ENCODE results near the gene CCDC194. TPM values are rescaled to one million over a fixed set of nuclear protein-coding genes. Genes with fewer than 3 reads are reported as not detected.

CCDC194 gene
- not detected in 2 replicates for total RNA-seq (2014; rRNA removed)
- not detected for polyA plus RNA-seq (2012)

GRCh38 chr19:17393914-17394313, at the start of gene CCDC194:
CCDC194 (minus strand) TSS chr19:17394196; CDS start chr19:17394158, 38 bp downstream.
- no peak for DNase-seq (ENCODE audit: low read depth)

- peak; percentile 34 for DNase-seq (ENCODE audit: low read depth)
Observed at GRCh38 chr19:17441241-17442021, 47.4 kb upstream of the CCDC194 start.

- no peak for DNase-seq (ENCODE audit: low read depth)
Observed at GRCh38 chr19:17436874-17437267, 42.9 kb upstream of the CCDC194 start.

- no peak for DNase-seq (ENCODE audit: low read depth)
Observed at GRCh38 chr19:17436094-17436873, 42.3 kb upstream of the CCDC194 start.

- no peak for DNase-seq (ENCODE audit: low read depth)
Observed at GRCh38 chr19:17435218-17435617, 41.2 kb upstream of the CCDC194 start.

- no peak for DNase-seq (ENCODE audit: low read depth)
Observed at GRCh38 chr19:17431417-17431816, 37.4 kb upstream of the CCDC194 start.

- no peak for DNase-seq (ENCODE audit: low read depth)
Observed at GRCh38 chr19:17429641-17430113, 35.7 kb upstream of the CCDC194 start.

GRCh38 chr19:17424743-17425365, 30.9 kb upstream of the CCDC194 start:
- no peak for DNase-seq (ENCODE audit: low read depth)

- no peak for DNase-seq (ENCODE audit: low read depth)
Observed at GRCh38 chr19:17423429-17424208, 29.6 kb upstream of the CCDC194 start.

GRCh38 chr19:17421942-17422341, 27.9 kb upstream of the CCDC194 start:
- no peak for DNase-seq (ENCODE audit: low read depth)

GRCh38 chr19:17420475-17420924, 26.5 kb upstream of the CCDC194 start:
- no peak for DNase-seq (ENCODE audit: low read depth)

- peak; percentile 99 for DNase-seq (ENCODE audit: low read depth)
Observed at GRCh38 chr19:17419621-17420474, 25.9 kb upstream of the CCDC194 start, which contains the start of gene MVB12A. MVB12A (plus strand) TSS chr19:17420047; CDS start chr19:17420136, 89 bp downstream.

- no peak for DNase-seq (ENCODE audit: low read depth)
Observed at GRCh38 chr19:17419154-17419620, 25.2 kb upstream of the CCDC194 start.

- DNase-seq (ENCODE audit: low read depth), result no peak
Observed at GRCh38 chr19:17418710-17419109, 24.7 kb upstream of the CCDC194 start.

GRCh38 chr19:17415121-17415520, 21.1 kb upstream of the CCDC194 start:
- DNase-seq (ENCODE audit: low read depth), result no peak

GRCh38 chr19:17414097-17414496, 20.1 kb upstream of the CCDC194 start:
- no peak for DNase-seq (ENCODE audit: low read depth)

GRCh38 chr19:17411801-17412200, 17.8 kb upstream of the CCDC194 start:
- DNase-seq (ENCODE audit: low read depth), result no peak

GRCh38 chr19:17409990-17410389, 16.0 kb upstream of the CCDC194 start:
- no peak for DNase-seq (ENCODE audit: low read depth)

GRCh38 chr19:17406887-17407196, 12.8 kb upstream of the CCDC194 start:
- no peak for DNase-seq (ENCODE audit: low read depth)
